Inflammatory macrophage treated with lipopolysaccharide for 4 hours (primary cell): Measurements from ENCODE around the gene SERPINA5.

Source experiments
- DNase-seq: peaks from one replicate; pipeline ENCODE4 v3.0.0-alpha.2; 2020

SERPINA5 gene

DNA sequence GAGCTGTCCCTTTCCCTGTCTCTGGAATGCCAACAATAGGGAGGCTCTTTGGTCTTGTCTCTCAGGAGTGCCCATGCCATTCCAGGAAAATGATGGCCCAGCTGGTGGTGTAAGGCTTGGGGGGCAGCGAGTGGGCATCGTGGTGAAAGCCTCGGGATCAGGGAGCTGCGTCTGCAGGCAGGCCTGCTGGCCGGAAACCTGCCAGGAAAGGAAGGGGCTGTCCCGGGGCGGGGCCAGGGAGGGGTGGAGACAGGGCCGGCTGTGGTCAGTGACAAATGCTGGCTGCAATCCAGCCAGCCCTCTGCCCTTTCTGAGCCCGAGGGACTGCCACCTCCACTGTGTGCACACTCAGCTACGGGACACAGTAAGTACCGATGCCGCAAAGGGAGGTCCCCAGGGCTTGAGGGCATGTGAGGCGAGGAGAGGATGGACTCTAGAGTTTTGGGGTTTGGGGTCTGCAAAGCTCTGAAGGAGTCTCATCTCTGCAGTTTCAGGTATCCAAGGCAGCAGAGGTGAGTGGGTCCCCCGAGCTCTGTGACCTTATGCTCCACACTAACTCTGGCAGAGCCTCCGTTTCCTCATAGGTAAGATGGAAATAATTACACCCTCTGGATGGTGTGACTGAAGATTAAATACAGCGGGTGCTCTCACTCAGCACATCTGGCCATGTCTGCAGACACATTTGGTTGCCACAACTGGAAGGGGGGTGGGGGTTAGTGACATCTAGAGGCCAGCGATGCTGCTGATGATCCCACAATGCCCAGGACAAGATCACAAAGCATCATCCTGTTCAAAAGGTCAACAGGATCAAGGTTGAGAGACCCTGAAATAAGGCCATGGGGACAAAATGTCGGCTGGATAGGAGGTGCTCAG, at the start of gene SERPINA5:
SERPINA5 (plus strand) TSS at position 300 of the 873 bp plus-strand sequence. CDS start 5,937 bp downstream, outside the sequence.
- DNase-seq = no peak

- no peak for DNase-seq
Observed at GRCh38 chr14:94532447-94532846, 48.8 kb upstream of the SERPINA5 start.

GRCh38 chr14:94535506-94535905, 45.7 kb upstream of the SERPINA5 start:
- DNase-seq = no peak

GRCh38 chr14:94536836-94537235, 44.4 kb upstream of the SERPINA5 start:
- DNase-seq = no peak

DNA sequence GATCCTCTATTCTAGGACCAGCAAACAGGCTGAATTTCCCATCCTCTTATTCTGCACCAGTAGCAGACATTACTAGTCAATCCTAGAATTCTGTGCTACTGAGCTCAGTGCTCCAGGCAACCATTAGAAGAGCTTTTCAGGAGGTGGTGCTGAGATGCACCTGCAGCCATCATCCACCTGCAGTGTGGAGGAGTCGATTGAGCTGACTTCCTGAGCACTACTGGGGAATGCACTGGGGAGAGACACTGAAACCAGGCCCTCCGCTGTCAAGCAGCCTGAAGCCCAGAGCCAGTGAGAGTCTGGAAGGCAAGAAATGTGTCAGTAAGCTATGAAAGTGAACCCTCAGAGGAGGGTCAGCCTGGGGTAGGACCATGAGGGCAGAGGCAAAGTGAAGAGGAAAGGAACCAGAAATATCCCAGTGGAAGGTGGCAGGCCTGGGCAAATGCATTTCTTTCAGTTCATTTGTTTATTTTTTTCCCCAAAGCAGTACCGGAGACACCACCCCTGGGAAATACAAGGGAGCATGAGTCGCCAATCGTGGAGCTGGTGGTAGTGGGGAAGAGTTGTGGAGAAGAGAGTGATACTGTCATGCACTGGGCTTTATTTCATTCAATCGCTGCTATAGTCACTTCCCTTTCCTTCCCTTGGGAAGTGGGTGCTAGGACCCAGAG, 43.0 kb upstream of the SERPINA5 start:
- DNase-seq = no peak

DNA sequence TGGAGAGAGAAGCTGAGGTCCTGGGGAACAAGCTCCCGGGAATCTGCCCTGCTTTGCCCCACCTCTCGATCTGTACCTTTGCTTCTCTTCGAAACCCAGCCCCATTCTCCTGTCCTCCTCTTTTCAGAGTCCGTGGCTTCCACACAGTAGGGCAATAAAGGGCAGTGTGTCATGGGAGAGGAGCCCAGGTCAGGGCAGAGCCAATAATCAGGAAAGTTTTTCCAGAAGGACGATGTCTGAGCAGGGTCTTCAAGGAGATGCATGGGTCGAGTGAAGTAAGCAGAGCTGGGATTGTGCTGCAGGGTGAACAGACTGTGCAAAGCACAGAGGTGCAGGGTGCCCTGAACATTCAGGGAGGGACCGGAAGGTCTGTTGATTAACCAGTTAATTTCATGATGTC, 42.0 kb upstream of the SERPINA5 start:
- DNase-seq = no peak

GRCh38 chr14:94540031-94540794, 41.0 kb upstream of the SERPINA5 start:
- DNase-seq = no peak

GRCh38 chr14:94541234-94541975, 39.8 kb upstream of the SERPINA5 start:
- DNase-seq = no peak

- DNase-seq = no peak
Observed at GRCh38 chr14:94542111-94542810, 39.0 kb upstream of the SERPINA5 start.

GRCh38 chr14:94542811-94543440, 38.3 kb upstream of the SERPINA5 start:
- no peak for DNase-seq

GRCh38 chr14:94543449-94544124, 37.6 kb upstream of the SERPINA5 start:
- no peak for DNase-seq

DNA sequence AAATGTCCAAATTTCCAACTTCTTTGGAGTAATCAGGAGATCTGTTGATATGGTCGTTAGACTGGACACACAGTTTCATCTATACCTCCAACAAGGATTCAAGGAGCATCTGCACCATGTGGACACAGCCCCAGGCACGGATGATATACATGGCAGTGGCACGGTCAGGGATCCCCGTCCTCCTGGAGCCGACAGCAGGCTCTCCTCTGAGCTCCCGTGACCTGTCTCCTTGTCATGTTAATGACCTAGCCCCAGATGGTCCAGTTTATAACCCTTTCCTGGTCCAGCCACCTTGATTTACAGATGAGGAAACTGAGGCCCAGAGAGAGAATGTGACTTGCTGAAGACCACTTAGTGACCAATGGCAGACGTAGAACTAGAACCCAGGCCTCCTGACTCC, 36.5 kb upstream of the SERPINA5 start:
- DNase-seq = no peak

DNA sequence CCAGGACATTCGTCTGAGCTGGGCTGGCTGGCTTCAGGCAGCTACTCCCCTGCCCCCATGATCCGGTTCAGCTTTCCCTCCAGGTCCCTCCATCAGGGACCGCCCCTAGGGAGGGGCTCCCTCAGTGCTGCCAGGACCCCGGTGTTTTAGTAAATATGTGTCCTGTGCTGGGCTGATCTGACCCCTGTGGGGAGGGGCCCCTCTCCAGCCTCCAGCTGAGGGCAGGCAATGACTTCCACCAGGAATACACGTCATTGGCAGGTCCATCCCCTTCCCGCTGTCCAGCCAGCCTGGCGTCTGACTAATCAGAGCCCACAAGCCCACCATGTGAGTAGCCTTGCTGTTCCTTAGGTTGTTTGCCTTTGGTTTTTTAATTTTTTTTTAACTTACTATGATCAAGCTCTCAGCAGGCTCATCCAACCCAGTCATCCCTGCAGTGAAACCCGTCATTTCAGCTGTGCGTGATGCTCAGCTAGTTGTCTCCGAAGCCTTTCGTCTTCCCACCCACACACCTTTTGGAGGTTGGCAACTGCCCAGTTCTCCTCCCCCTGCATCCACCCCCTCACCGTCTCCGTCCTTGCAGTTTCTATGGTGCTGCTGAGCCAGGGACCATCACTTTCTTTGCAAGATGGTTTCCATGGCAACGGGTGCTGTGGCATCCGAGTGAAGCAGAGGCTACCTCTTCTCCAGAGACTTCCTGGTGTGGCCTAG, 35.9 kb upstream of the SERPINA5 start:
- no peak for DNase-seq

GRCh38 chr14:94547151-94547680, 34.0 kb upstream of the SERPINA5 start:
- DNase-seq = no peak

GRCh38 chr14:94547726-94548125, 33.5 kb upstream of the SERPINA5 start:
- DNase-seq = no peak

DNA sequence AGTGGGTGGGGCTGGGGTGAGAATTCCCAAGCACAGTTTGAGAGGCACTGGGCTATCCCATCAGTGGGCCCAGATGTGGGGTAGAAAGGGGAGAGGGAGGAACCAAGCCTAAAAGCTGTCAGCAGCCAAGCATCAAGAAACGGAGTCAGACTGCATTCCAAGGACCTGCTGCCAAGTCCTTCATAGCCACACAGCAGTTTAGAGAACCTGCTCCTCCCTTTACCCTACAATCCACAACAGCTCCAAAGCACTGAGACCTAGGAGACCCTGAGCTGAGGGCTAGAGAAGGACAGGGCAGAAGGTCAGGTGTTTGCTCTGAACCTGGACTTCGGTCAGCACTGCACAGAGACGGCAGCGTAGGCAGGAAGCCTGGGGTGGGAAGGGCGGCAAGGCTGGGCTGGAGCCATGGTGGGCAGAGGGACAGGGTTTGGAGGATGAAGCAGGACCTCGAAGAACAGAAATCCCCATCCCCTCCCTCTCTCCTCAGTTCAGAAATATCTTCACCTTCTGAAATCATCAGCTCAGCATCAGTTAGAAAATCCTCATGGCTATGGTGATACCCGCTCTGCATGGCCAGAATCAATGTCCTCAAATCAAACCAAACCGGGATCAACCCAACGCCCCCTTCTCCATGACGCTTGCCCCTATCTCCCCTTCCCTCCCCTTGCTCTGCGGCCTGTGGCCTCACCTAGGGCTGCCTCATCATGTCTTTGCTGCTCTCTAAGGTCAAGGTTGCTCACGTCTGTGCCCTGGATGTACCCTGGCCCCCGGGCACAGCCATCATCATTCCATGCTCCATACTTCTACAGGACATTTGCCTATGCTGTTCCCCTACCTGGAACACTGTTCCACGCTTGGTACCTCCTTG, 32.9 kb upstream of the SERPINA5 start:
- no peak for DNase-seq

DNA sequence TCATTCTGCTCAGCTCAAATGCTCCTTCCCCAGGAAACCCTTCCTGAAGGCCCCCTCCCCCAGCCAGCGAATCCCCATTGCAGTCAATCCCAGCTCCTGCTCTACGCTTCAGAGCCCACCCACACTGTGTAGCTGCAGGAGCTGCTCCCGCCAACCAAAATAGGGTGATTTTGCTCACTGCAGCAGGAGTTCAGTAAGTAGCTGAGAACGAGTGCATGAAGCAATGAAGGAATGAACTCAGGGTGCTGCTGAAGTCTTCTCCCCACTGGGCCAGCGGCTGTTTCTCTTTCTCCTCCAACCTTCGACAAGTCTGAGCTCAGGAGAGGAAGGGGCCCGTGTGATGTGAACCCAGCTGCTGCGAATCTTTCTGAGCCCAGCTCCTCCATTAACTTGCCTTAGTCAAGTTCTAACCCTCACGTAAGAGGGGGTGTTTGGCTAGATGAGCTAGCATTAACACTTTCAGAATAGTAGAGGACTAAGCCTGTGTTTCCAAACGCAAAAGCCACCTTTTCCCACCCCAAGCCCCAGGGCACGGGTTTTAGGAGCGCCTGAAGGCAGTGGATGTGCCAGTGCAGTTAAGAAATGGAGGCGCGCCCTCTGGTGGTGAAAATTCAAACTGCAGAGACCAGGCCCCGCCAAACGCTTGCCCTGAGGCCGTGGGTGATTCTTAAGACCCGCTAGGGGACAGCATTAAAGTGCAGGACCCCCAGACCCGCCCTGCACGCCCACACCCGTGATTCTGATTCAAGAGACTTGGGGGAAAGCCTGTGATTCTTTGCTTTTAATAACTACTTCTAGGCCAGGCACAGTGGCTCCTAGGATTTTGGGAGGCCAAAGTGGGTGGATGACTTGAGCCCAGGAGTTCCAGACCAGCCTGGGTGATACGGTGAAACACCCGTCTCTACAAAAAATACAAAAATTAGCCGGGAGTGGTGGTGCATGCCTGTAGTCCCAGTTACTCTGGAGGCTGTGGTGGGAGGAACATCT, 31.9 kb upstream of the SERPINA5 start:
- DNase-seq = peak; percentile 27

DNA sequence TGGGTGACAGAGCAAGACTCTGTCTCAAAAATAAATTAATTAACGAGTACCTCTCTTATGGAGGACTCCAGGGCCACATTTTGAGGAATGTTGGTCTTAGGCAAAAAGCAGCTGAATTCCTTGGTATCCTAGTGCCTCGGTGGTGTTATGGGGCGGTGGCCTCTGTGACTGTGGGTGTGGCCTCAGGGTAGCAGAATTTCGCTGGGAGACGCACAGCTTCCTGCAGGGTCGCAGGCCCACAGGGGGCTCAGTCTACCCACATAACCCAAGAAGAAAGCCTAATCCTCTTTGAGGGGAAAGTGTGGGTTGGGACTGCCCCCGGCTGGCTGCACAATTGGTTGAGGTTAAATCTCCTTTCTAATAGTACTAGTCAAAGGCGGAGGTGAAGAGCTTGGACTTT, 31.2 kb upstream of the SERPINA5 start:
- DNase-seq = no peak
